ENCODE data around the gene RBFOX2. TPM values are rescaled to one million over a fixed set of nuclear protein-coding genes. Genes with fewer than 3 reads are reported as not detected.
"Not testable (repeated sequence)": the region's sequence is repeated elsewhere in the genome, so short reads cannot be mapped to it uniquely, and the experiment has no call there.

Gene RBFOX2
- total RNA-seq, 2 experiments from 2014 or later: 1.9 to 2.4 TPM

DNA sequence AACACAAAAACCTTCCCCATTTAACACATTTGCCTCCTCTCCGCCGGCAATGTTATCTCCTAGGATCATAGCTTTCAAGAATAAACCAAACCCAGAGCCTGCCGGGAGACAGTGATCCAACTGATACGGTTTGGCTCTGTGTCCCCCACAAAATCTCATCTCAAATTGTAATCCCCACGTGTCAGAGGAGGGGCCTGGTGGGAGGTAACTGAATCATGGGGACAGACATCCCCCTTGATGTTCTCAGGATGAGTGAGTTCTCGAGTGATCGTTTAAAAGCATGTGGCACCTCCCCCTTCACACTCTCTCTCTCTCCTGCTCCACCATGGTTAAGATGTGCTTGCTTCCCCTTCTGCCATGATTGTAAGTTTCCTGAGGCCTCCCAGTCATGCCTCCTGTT lies 33.3 kb downstream of the RBFOX2 start:
- Histone ChIP-seq H3K27ac (ENCODE audit: low read depth in 1 of 2, low read length in 2 of 2) (no peak overlapping the region), H3K36me3 (ENCODE audit: insufficient read depth, low read length) (no peaks in the 10 kb centered on the region), H3K4me3 (ENCODE audit: low read length) (no peak overlapping the region), H3K4me1 (ENCODE audit: insufficient read depth, low read length) (no peaks in the 10 kb centered on the region), H3K9me3 (ENCODE audit: control insufficient read depth in 1 of 2, insufficient read depth in 1 of 2, low read length in 2 of 2) (no peaks in the 10 kb centered on the region), H3K27me3 (ENCODE audit: control insufficient read depth in 1 of 2, insufficient read depth in 2 of 2, low read length in 2 of 2) (no peaks in the 10 kb centered on the region)
- ATAC-seq (ENCODE audit: poor library complexity) (no peak), DNase-seq (no peak)
- Mint-ChIP-seq H3K4me3 (no peak overlapping the region), H3K9me3 (no peaks in the 10 kb centered on the region), H3K4me1 (ENCODE audit: low read depth) (no peaks in the 10 kb centered on the region), H3K27me3 (no peaks in the 10 kb centered on the region), H3K27ac (no peak overlapping the region), H3K36me3 (ENCODE audit: low read depth) (no peaks in the 10 kb centered on the region)
- POLR2A ChIA-PET: no interaction called here
- CTCF ChIA-PET: no interaction called here
- TF ChIP-seq, protein P1, sequence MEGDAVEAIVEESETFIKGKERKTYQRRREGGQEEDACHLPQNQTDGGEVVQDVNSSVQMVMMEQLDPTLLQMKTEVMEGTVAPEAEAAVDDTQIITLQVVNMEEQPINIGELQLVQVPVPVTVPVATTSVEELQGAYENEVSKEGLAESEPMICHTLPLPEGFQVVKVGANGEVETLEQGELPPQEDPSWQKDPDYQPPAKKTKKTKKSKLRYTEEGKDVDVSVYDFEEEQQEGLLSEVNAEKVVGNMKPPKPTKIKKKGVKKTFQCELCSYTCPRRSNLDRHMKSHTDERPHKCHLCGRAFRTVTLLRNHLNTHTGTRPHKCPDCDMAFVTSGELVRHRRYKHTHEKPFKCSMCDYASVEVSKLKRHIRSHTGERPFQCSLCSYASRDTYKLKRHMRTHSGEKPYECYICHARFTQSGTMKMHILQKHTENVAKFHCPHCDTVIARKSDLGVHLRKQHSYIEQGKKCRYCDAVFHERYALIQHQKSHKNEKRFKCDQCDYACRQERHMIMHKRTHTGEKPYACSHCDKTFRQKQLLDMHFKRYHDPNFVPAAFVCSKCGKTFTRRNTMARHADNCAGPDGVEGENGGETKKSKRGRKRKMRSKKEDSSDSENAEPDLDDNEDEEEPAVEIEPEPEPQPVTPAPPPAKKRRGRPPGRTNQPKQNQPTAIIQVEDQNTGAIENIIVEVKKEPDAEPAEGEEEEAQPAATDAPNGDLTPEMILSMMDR (IDR thresholded peaks at IDR 0.05): no peak
- intact Hi-C loops (cut with DNase I, micrococcal nuclease): no loop called here

DNA sequence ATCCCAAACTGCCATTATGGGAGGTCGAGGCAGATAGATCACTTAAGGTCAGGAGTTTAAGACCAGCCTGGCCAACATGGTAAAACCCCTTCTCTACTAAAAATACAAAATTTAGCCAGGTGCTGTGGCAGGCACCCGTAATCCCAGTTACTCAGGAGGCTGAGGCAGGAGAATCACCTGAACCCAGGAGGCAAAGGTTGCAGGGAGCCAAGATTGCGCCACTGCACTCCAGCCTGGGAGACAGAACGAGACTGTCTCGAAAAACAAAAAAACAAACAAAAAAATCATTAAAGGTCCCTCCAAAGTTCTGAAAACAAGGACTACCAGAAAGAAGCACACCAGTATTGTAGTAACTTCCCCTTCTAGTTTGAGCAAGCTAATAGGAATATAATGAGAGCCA lies 34.9 kb downstream of the RBFOX2 start:
- H3K36me3 Mint-ChIP-seq (ENCODE audit: low read depth); H3K36me3 ChIP-seq (ENCODE audit: insufficient read depth, low read length); H3K4me1 ChIP-seq (ENCODE audit: insufficient read depth, low read length); H3K9me3 ChIP-seq (ENCODE audit: control insufficient read depth in 1 of 2, insufficient read depth in 1 of 2, low read length in 2 of 2); H3K4me1 Mint-ChIP-seq (ENCODE audit: low read depth); DNase-seq; CTCF ChIA-PET; H3K27ac ChIP-seq (ENCODE audit: low read depth in 1 of 2, low read length in 2 of 2); H3K9me3 Mint-ChIP-seq; ATAC-seq (ENCODE audit: poor library complexity); H3K27me3 Mint-ChIP-seq; H3K27ac Mint-ChIP-seq; intact Hi-C loops (cut with DNase I, micrococcal nuclease); POLR2A ChIA-PET; H3K4me3 ChIP-seq (ENCODE audit: low read length); H3K4me3 Mint-ChIP-seq; H3K27me3 ChIP-seq (ENCODE audit: control insufficient read depth in 1 of 2, insufficient read depth in 2 of 2, low read length in 2 of 2): not testable (repeated sequence)

GRCh38 chr22:35993048-35993714 lies 35.4 kb downstream of the RBFOX2 start:
- ATAC-seq (ENCODE audit: poor library complexity): no peak
- H3K4me3 ChIP-seq (ENCODE audit: low read length): no peak overlapping the region
- no peaks in the 10 kb centered on the region for H3K36me3 ChIP-seq (ENCODE audit: insufficient read depth, low read length)
- no peak overlapping the region for H3K4me3 Mint-ChIP-seq
- POLR2A ChIA-PET: no interaction called here
- CTCF ChIA-PET: no interaction called here
- TF ChIP-seq, protein P1 (IDR thresholded peaks at IDR 0.05): no peak
- H3K9me3 ChIP-seq (ENCODE audit: control insufficient read depth in 1 of 2, insufficient read depth in 1 of 2, low read length in 2 of 2): no peaks in the 10 kb centered on the region
- H3K36me3 Mint-ChIP-seq (ENCODE audit: low read depth): no peaks in the 10 kb centered on the region
- no peak for DNase-seq
- H3K9me3 Mint-ChIP-seq: no peaks in the 10 kb centered on the region
- H3K27me3 ChIP-seq (ENCODE audit: control insufficient read depth in 1 of 2, insufficient read depth in 2 of 2, low read length in 2 of 2): no peaks in the 10 kb centered on the region
- no peaks in the 10 kb centered on the region for H3K27me3 Mint-ChIP-seq
- H3K27ac ChIP-seq (ENCODE audit: low read depth in 1 of 2, low read length in 2 of 2): no peak overlapping the region
- no peaks in the 10 kb centered on the region for H3K4me1 Mint-ChIP-seq (ENCODE audit: low read depth)
- H3K4me1 ChIP-seq (ENCODE audit: insufficient read depth, low read length): no peaks in the 10 kb centered on the region
- no peak overlapping the region for H3K27ac Mint-ChIP-seq
- intact Hi-C loops (cut with DNase I, micrococcal nuclease): no loop called here

DNA sequence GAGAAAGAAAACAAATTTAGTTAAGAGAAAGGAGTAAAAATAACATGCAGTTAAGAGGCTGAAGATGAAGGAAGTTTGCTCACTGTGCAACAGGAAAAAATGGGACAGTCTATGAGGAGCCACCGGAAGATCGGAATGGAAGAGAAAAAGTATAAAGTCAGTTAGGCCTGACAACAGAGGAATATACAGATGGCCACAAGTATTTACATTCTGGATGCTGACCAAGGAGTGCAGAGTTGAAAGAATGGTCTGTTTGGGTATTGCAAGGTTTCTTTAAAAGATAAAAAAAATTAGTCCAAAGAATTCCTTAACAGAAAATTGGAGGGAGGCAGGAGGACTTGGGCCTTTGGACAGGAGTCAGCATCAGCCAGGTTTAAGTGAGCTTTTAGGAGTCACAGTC lies 37.5 kb downstream of the RBFOX2 start:
- intact Hi-C loops (cut with DNase I, micrococcal nuclease): no loop called here
- no peaks in the 10 kb centered on the region for H3K36me3 ChIP-seq (ENCODE audit: insufficient read depth, low read length)

More for the DNA sequence above, 37.5 kb downstream of the RBFOX2 start:
- ChIA-PET CTCF (interaction anchor here (0.9 kb wide), 1 partner anchor 9 kb away, joined by 4 read pairs; no protein-coding TSS in a partner anchor), POLR2A (no interaction called here)
- no peak overlapping the region for H3K4me3 Mint-ChIP-seq
- Histone ChIP-seq H3K27me3 (ENCODE audit: control insufficient read depth in 1 of 2, insufficient read depth in 2 of 2, low read length in 2 of 2) (no peaks in the 10 kb centered on the region), H3K4me1 (ENCODE audit: insufficient read depth, low read length) (no peaks in the 10 kb centered on the region), H3K27ac (ENCODE audit: low read depth in 1 of 2, low read length in 2 of 2) (no peak overlapping the region), H3K4me3 (ENCODE audit: low read length) (no peak overlapping the region), H3K9me3 (ENCODE audit: control insufficient read depth in 1 of 2, insufficient read depth in 1 of 2, low read length in 2 of 2) (no peaks in the 10 kb centered on the region)
- TF ChIP-seq, protein P1 (IDR thresholded peaks at IDR 0.05): no peak
- H3K27ac Mint-ChIP-seq: no peak overlapping the region
- no peak for ATAC-seq (ENCODE audit: poor library complexity)
- no peak for DNase-seq
- no peaks in the 10 kb centered on the region for H3K9me3 Mint-ChIP-seq
- H3K36me3 Mint-ChIP-seq (ENCODE audit: low read depth): no peaks in the 10 kb centered on the region
- H3K27me3 Mint-ChIP-seq: no peaks in the 10 kb centered on the region
- no peaks in the 10 kb centered on the region for H3K4me1 Mint-ChIP-seq (ENCODE audit: low read depth)
